ENCODE data around the gene CYP17A1. TPM values are rescaled to one million over a fixed set of nuclear protein-coding genes. Genes with fewer than 3 reads are reported as not detected.
A peak's percentile ranks its signal among the peaks of the same experiment; 100 is the strongest.

The CYP17A1 gene
- total RNA-seq, 3 donors from 2014 or later: 0.96 TPM; not detected in 2

DNA sequence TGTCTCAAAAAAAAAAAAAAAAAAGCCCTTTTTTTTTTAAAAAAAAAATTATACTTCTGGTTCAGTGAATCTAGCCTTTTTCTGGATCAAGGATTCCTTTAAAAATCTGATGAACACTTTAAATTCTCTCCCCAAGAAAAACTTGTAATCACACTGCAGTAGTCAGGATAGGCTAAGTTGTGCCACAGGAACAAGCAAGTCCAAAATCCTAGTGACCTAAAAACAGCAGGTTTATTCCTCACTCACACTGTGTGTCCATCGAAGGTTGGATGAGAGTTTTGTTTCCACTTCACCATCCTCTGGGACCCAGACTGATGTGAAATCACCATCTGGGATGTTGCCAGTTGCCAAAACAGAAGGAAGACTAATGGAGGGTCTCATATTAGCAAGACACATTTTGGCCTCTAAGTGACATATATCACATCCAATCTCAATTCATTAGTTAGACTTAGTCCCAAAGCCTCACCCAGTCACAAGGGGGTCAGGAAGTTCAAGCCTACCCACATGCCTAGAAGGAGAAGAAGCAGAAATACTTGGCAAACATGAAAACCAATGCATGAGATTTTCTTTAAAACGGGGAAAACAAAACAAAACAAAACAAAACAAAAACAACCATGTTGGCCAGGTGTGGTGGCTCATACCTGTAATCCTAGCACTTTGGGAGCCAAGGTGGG is 32.7 kb downstream of the CYP17A1 start:
- intact Hi-C loops (cut with DNase I, micrococcal nuclease): no loop called here
- Histone ChIP-seq H3K36me3 (ENCODE audit: low read depth) (no peaks in the 10 kb centered on the region), H3K4me1 (ENCODE audit: low read depth) (peaks cover 9% of the 10 kb centered on the region), H3K9me3 (no peaks in the 10 kb centered on the region), H3K4me3 (no peak overlapping the region)
- ATAC-seq: no peak
- TF ChIP-seq, protein P1, sequence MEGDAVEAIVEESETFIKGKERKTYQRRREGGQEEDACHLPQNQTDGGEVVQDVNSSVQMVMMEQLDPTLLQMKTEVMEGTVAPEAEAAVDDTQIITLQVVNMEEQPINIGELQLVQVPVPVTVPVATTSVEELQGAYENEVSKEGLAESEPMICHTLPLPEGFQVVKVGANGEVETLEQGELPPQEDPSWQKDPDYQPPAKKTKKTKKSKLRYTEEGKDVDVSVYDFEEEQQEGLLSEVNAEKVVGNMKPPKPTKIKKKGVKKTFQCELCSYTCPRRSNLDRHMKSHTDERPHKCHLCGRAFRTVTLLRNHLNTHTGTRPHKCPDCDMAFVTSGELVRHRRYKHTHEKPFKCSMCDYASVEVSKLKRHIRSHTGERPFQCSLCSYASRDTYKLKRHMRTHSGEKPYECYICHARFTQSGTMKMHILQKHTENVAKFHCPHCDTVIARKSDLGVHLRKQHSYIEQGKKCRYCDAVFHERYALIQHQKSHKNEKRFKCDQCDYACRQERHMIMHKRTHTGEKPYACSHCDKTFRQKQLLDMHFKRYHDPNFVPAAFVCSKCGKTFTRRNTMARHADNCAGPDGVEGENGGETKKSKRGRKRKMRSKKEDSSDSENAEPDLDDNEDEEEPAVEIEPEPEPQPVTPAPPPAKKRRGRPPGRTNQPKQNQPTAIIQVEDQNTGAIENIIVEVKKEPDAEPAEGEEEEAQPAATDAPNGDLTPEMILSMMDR (IDR thresholded peaks at IDR 0.05): no peak
- no peak for DNase-seq

GRCh38 chr10:102802920-102803534 is 34.2 kb downstream of the CYP17A1 start:
- Histone ChIP-seq H3K4me1 (ENCODE audit: low read depth) (peaks cover 9% of the 10 kb centered on the region), H3K36me3 (ENCODE audit: low read depth) (no peaks in the 10 kb centered on the region), H3K4me3 (no peak overlapping the region), H3K9me3 (no peaks in the 10 kb centered on the region)
- peak; percentile 62 for ATAC-seq
- peak in 1 of 3 donors; percentile 65 for DNase-seq
- intact Hi-C loops (cut with DNase I, micrococcal nuclease): no loop called here
- TF ChIP-seq, protein P1 (IDR thresholded peaks at IDR 0.05): no peak

- Histone ChIP-seq H3K4me3 (no peak overlapping the region), H3K4me1 (ENCODE audit: low read depth) (peaks cover 9% of the 10 kb centered on the region), H3K9me3 (no peaks in the 10 kb centered on the region), H3K36me3 (ENCODE audit: low read depth) (no peaks in the 10 kb centered on the region)
- ATAC-seq (peak; percentile 42), DNase-seq (no peak)
- TF ChIP-seq, protein P1 (IDR thresholded peaks at IDR 0.05): no peak
- intact Hi-C loops (cut with DNase I, micrococcal nuclease): no loop called here
These were observed 35.2 kb downstream of the CYP17A1 start for GRCh38 chr10:102801978-102802377.

GRCh38 chr10:102801496-102801895 is 35.7 kb downstream of the CYP17A1 start:
- intact Hi-C loops (cut with DNase I, micrococcal nuclease): no loop called here
- DNase-seq (no peak), ATAC-seq (no peak)
- Histone ChIP-seq H3K36me3 (ENCODE audit: low read depth) (no peaks in the 10 kb centered on the region), H3K4me3 (no peak overlapping the region), H3K9me3 (no peaks in the 10 kb centered on the region), H3K4me1 (ENCODE audit: low read depth) (peaks cover 14% of the 10 kb centered on the region)
- TF ChIP-seq, protein P1 (IDR thresholded peaks at IDR 0.05): no peak

- no peak overlapping the region for H3K4me3 ChIP-seq
- no peaks in the 10 kb centered on the region for H3K9me3 ChIP-seq
- intact Hi-C loops (cut with DNase I, micrococcal nuclease): no loop called here
- ATAC-seq (no peak), DNase-seq (no peak)
- H3K4me1 ChIP-seq (ENCODE audit: low read depth): peaks cover 19% of the 10 kb centered on the region
- no peaks in the 10 kb centered on the region for H3K36me3 ChIP-seq (ENCODE audit: low read depth)
- TF ChIP-seq, protein P1 (IDR thresholded peaks at IDR 0.05): no peak
These were observed 36.4 kb downstream of the CYP17A1 start for GRCh38 chr10:102800611-102801335.

Data from mucosa of descending colon (tissue), 3 donors.